ENCODE data around the gene DMC1.

DNA sequence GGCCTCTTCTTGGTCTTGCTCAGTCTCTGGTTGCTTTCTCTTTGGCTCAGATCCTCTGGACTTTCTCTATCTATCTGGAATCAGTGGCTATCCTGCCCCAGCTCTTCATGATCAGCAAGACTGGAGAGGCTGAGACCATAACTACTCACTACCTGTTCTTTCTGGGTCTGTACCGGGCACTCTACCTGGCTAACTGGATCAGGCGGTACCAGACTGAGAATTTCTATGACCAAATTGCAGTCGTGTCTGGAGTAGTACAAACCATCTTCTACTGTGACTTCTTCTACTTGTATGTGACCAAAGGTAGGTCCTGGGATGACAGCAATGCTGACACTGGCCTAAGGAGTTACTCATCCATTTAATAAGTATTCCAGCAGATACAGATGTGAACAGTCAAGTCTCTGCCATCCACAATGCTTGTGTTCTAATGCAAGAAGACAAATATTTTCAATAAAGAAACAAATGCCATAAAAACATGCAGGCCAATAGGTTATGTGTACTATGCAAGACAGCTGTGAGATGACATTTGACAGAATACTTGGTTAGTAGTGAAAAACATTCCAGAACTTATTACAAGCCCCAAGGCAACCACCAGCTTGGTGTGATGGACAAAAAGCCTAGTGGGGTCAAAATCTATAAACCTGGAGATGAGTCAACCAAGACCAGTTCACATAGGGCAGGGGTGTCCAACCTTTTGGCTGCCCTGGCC, 88.7 kb downstream of the DMC1 start:
- TF ChIP-seq POLR2A (IDR thresholded peaks at IDR 0.05) = no peak
- TF ChIP-seq, protein P1, sequence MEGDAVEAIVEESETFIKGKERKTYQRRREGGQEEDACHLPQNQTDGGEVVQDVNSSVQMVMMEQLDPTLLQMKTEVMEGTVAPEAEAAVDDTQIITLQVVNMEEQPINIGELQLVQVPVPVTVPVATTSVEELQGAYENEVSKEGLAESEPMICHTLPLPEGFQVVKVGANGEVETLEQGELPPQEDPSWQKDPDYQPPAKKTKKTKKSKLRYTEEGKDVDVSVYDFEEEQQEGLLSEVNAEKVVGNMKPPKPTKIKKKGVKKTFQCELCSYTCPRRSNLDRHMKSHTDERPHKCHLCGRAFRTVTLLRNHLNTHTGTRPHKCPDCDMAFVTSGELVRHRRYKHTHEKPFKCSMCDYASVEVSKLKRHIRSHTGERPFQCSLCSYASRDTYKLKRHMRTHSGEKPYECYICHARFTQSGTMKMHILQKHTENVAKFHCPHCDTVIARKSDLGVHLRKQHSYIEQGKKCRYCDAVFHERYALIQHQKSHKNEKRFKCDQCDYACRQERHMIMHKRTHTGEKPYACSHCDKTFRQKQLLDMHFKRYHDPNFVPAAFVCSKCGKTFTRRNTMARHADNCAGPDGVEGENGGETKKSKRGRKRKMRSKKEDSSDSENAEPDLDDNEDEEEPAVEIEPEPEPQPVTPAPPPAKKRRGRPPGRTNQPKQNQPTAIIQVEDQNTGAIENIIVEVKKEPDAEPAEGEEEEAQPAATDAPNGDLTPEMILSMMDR (IDR thresholded peaks at IDR 0.05) = no peak

Measured in esophagus squamous epithelium (tissue), 4 donors.